Liver (tissue), 3 donors: ENCODE measurements around the gene PNMA6E.

ENCODE experiments used
- EGR1 ChIP-seq, 2 donors: IDR thresholded peaks; 2 replicates each; pipeline ENCODE4 v1.6.1; 2016 to 2018; ENCODE audit warnings: antibody characterized with exemption in 2 of 2, low read depth in 2 of 2
- GABPA ChIP-seq, 2 donors: IDR thresholded peaks in 1 of 2; conservative IDR thresholded peaks in 1 of 2; 2 replicates each; pipeline ENCODE4 v1.6.1; 2016; ENCODE audit warnings: antibody characterized with exemption in 2 of 2, mild to moderate bottlenecking in 1 of 2, moderate library complexity in 1 of 2
- JUND ChIP-seq, 2 donors: IDR thresholded peaks; 2 replicates each; pipeline ENCODE4 v1.6.1; 2016; ENCODE audit warnings: antibody characterized with exemption in 2 of 2
- NR2F2 ChIP-seq: IDR thresholded peaks from 2 replicates; pipeline ENCODE4 v1.6.1; 2016; ENCODE audit warnings: antibody characterized with exemption
- RXRA ChIP-seq, 2 donors: IDR thresholded peaks; 2 replicates each; pipeline ENCODE4 v1.6.1; 2017 to 2018; ENCODE audit warnings: antibody characterized with exemption in 2 of 2, mild to moderate bottlenecking in 1 of 2
- SP1 ChIP-seq: IDR thresholded peaks from 2 replicates; pipeline ENCODE4 v1.6.1; 2018; ENCODE audit warnings: antibody characterized with exemption, mild to moderate bottlenecking
- TAF1 ChIP-seq: conservative IDR thresholded peaks from 2 replicates; pipeline ENCODE4 v1.6.1; 2016; ENCODE audit warnings: antibody characterized with exemption, mild to moderate bottlenecking
- TF ChIP-seq, protein P1 (sequence below): fragments of 150-350 bp; IDR thresholded peaks from 2 replicates; pipeline ENCODE4 v1.5.1; 2017; ENCODE audit warnings: improper control_type of control experiment, low read depth, low read length; ENCODE audit not compliant: missing input control
- TF ChIP-seq, protein P2 (sequence below): IDR thresholded peaks from 2 replicates; pipeline ENCODE4 v1.6.1; 2016; ENCODE audit warnings: antibody characterized with exemption
- TF ChIP-seq, protein P3 (sequence below): IDR thresholded peaks from 2 replicates; pipeline ENCODE4 v1.6.1; 2016; ENCODE audit warnings: antibody characterized with exemption, mild to moderate bottlenecking
- donor health status: healthy.
- donor health status: healthy.

DNA sequence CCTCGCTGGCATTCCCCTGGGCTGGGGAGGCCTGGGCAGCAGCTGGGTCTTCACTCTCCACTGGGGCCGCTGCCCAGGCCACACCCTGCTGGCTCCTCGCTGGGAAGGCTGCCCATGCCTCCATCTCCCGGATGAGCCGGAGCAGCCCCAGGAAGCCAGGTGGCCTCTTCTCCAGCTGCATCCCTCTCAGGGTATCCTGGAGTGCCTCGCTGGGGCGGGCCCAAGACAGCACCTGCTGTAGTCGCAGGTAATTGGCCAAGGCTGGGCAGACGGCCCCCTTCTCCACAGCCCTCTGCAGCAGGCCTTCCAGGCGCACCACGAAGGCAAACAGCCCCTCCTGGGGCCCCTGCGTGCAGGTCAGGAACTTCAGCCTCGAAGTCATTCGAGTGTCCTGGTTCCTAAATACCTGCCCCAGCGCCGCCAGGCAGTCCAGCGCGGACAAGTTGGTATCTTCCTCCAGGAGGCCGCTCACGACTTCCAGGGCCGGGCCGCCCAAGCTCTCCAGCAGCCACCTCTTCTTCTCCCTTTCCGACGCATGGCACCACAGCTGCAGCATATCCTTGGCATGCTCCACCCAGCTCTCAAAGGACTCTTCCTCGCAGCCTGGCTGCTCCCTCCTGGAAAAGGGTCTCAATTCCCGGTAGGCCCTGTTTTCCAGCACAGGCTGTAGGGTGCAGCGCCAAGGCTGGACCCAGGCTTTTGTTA lies 3.7 kb downstream of the PNMA6E start:
- TF ChIP-seq, protein P1, sequence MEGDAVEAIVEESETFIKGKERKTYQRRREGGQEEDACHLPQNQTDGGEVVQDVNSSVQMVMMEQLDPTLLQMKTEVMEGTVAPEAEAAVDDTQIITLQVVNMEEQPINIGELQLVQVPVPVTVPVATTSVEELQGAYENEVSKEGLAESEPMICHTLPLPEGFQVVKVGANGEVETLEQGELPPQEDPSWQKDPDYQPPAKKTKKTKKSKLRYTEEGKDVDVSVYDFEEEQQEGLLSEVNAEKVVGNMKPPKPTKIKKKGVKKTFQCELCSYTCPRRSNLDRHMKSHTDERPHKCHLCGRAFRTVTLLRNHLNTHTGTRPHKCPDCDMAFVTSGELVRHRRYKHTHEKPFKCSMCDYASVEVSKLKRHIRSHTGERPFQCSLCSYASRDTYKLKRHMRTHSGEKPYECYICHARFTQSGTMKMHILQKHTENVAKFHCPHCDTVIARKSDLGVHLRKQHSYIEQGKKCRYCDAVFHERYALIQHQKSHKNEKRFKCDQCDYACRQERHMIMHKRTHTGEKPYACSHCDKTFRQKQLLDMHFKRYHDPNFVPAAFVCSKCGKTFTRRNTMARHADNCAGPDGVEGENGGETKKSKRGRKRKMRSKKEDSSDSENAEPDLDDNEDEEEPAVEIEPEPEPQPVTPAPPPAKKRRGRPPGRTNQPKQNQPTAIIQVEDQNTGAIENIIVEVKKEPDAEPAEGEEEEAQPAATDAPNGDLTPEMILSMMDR = no peak
- TF ChIP-seq, protein P2, sequence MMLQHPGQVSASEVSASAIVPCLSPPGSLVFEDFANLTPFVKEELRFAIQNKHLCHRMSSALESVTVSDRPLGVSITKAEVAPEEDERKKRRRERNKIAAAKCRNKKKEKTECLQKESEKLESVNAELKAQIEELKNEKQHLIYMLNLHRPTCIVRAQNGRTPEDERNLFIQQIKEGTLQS = no peak
- TF ChIP-seq SP1 (no peak), RXRA (IDR thresholded peaks at IDR 0.05) (no peak), NR2F2 (no peak), EGR1 (IDR thresholded peaks at IDR 0.05; ENCODE audit: low read depth in 2 of 2) (no peak), TAF1 (no peak), JUND (IDR thresholded peaks at IDR 0.05) (no peak), GABPA (IDR thresholded peaks at IDR 0.05 in 1 of 2, conservative IDR thresholded peaks at IDR 0.05 in 1 of 2) (no peak)
- TF ChIP-seq, protein P3, sequence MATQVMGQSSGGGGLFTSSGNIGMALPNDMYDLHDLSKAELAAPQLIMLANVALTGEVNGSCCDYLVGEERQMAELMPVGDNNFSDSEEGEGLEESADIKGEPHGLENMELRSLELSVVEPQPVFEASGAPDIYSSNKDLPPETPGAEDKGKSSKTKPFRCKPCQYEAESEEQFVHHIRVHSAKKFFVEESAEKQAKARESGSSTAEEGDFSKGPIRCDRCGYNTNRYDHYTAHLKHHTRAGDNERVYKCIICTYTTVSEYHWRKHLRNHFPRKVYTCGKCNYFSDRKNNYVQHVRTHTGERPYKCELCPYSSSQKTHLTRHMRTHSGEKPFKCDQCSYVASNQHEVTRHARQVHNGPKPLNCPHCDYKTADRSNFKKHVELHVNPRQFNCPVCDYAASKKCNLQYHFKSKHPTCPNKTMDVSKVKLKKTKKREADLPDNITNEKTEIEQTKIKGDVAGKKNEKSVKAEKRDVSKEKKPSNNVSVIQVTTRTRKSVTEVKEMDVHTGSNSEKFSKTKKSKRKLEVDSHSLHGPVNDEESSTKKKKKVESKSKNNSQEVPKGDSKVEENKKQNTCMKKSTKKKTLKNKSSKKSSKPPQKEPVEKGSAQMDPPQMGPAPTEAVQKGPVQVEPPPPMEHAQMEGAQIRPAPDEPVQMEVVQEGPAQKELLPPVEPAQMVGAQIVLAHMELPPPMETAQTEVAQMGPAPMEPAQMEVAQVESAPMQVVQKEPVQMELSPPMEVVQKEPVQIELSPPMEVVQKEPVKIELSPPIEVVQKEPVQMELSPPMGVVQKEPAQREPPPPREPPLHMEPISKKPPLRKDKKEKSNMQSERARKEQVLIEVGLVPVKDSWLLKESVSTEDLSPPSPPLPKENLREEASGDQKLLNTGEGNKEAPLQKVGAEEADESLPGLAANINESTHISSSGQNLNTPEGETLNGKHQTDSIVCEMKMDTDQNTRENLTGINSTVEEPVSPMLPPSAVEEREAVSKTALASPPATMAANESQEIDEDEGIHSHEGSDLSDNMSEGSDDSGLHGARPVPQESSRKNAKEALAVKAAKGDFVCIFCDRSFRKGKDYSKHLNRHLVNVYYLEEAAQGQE = no peak
